Amygdala (tissue), 56 donors: Measurements from ENCODE around the gene TNFSF9.
A peak's percentile ranks its signal among the peaks of the same experiment; 100 is the strongest.

Source experiments
- DNase-seq, 56 donors: peaks; one replicate each; lab custom pipeline; 2025; lab: John Stamatoyannopoulos, UW

The TNFSF9 gene, protein sequence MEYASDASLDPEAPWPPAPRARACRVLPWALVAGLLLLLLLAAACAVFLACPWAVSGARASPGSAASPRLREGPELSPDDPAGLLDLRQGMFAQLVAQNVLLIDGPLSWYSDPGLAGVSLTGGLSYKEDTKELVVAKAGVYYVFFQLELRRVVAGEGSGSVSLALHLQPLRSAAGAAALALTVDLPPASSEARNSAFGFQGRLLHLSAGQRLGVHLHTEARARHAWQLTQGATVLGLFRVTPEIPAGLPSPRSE

DNA sequence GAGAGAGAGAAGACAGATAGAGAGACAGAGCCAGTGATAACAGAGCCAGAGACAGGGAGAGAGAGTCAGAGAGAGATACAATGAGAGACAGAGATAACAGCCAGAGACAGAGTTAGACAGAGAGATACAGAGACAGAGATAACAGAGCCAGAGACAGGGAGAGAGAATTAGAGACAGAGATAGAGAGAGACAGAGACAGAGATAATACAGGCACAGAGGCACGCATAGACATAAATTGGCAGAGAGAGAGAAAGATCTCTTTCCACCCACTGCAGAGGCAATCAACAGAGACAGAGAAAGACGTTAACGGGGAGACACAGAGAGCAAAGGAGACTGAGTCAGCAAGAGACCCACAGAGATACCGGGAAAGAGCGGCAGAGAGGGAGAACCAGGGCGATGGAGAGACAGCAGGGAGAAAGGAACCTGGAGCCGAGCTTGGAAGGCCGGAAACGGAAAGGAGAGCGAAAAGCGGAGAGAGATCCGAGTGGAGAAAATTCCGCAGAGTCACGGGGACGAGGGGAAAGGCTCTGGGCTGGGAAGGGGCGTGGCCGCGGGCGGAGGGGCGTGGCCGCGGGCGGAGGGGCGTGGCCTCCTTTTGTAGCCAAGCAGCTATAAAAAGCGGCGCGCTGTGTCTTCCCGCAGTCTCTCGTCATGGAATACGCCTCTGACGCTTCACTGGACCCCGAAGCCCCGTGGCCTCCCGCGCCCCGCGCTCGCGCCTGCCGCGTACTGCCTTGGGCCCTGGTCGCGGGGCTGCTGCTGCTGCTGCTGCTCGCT is at the start of gene TNFSF9:
Gene TNFSF9, plus strand, starts transcription at position 641 of the 777 bp plus-strand sequence. Its CDS starts 11 bp downstream, at position 652.
- DNase-seq, result peak; percentile 38 to 96 (median 86)

DNA sequence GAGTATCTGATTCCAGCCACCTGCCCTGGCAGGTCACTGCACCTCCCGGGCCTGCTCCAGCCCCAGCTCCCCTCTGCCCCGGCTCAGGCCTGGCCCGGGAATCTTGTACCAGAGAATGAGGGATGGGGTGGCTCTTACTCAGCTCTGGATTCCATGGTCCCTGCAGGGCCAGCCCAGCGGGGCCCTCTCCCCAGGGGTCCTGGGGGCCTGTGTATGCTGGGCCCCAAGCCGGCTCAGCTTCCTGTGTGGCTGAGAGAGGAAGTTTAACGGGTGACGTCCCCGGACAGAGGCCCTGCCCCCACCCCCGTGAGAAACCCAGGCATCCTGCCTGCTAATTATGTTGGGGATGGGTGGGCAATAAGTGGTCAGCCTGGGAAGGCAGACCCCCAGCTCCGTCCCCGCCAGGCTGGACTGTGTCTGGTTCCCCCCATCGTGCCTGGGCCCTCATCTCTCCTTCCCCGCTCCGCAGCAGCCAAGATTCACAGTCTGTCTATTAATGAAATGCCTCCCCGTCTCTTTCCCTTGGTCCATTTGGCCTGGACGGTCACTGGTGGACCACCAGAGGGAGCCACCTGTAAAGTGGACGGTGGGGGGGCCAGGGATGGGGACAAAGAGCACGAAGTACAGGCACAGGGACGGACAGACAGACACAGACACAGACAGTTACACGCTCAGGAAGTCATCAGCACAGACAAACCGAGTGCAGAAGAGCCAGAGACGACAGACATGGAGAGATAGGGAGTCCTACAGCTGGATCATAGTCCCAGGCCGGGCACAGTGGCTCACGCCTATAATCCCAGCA is 49.1 kb upstream of the TNFSF9 start, which contains the start of gene DENND1C:
Gene DENND1C, minus strand, starts transcription at position 247 of the 802 bp plus-strand sequence. Its CDS starts 92 bp downstream, at position 155.
- DNase-seq, result peak in 35 of 56 donors; percentile 4 to 64 (median 35)

DNA sequence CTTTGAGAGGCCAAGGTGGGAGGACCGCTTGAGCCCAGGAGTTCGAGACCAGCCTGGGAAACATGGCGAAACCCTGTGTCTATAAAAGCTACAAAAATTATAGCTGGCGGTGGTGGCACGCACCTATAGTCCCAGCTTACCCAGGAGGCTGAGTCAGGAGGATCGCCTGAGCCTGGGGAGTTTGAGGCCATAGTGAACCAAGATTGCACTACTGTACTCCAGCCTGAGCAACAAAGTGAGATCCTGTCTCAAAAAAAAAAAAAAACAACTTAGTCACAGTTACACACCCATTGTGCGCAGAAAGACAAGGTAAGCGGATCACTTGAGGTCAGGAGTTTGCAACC is 48.5 kb upstream of the TNFSF9 start:
- DNase-seq, result no peak

DNA sequence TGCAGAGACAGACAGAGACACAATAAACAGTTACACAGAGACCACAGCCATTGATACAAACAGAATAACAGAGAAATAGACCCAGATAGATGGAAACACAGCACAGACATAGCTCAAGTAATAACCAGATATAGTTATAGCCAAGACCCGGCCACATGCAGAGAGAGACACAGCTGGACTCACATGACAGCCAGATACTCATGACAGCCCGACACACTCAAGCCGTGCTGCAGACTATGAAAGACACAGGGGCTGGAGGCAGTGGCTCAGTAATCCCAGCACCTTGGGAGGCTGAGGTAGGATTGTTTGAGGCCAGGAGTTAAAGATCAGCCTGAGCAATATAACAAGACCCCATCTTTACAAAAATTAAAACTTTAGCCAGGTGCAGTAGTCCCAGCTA is 47.6 kb upstream of the TNFSF9 start:
- DNase-seq, result no peak

DNA sequence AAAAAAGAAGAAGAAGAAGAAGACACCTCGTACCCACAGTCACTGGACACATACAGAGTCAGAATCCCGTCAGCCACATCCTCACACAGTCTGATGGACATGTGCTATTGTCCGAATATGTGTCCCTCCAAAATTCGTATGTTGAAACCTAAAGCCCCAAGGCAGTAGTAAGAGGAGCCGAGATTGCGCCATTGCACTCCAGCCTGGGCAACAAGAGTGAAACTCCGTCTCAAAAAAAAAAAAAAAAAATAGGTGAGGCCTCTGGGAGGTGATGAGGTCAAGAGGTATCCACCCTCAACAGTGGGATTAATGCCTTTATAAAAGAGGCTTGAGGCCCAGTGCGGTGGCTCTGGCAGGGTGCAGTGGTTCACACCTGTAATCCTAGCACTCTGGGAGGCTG is 46.6 kb upstream of the TNFSF9 start:
- DNase-seq, result no peak

DNA sequence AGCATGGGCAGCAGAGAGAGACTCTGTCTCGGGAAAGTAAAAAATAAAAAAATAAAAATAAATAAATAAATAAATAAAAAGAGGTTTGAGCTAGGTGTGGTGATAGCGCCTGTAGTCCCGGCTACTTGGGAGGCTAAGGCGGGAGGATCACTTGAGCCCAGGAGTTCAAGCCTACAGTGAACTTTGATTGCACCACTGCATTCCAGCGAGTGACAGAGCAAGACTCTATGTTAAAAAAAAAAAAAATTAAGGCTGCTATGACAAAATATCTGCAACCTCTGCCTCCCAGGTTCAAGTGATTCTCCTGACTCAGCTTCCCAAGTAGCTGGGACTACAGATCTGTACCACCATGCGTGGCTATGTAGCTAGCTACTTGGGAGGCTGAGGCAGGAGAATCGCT is 46.0 kb upstream of the TNFSF9 start:
- DNase-seq, result no peak

DNA sequence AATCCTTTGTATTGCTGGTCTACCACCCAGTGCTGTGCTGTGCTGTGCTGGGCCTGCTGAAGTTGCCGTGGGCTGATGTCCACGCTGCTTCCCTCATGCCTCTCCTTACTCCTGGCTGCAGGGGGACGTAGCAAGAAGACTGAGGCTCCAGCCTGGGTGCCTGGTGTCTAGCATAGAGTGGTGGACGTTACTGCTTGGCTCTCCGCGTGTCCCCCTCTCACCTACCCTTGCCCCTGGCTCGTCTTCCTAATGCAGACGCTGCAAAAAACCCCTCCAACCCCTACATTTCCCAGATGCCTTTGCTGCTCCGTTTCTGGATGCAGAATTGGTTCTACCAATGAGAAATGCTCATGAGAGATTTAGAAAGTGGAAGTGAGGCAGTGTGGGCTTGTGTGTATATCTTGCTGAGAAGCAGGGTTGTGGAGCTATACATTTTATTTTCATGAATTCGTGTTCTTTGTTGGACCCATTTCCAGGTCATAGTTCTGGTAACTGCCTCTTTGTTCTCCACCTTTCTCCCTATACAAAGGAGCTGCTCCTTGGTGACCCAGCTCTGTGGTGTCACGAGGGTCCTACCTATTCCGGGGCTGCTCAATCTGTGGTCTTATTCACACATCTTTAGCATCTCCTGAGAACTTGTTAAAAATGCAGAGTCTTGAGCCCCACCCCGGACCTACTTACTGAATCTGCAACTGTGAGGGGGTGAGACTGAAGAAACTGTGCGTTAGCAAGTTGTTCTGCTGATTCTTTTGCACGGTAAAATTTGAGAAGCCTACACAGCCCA is 41.4 kb upstream of the TNFSF9 start:
- DNase-seq, result peak in 5 of 56 donors; percentile 9 to 47 (median 31)

DNA sequence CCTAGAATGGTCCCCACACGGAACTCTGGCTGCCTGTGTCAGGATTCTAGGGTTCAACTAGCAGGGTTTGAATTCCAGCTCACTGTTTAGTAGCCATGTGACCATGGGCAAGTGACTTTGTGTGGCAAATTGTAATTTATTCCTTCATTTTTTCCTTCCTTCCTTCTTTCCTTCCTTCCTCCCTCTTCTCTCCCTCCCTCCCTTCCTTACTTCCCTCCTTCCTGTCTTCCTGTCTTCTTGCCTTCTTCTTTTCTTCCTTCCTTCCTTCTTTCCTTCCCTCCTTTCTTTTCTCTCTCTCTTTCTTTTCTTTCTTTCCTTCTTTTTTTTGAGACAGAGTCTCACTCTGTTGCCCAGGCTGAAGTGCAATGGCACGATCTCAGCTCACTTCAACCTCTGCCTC is 40.7 kb upstream of the TNFSF9 start:
- DNase-seq, result no peak

DNA sequence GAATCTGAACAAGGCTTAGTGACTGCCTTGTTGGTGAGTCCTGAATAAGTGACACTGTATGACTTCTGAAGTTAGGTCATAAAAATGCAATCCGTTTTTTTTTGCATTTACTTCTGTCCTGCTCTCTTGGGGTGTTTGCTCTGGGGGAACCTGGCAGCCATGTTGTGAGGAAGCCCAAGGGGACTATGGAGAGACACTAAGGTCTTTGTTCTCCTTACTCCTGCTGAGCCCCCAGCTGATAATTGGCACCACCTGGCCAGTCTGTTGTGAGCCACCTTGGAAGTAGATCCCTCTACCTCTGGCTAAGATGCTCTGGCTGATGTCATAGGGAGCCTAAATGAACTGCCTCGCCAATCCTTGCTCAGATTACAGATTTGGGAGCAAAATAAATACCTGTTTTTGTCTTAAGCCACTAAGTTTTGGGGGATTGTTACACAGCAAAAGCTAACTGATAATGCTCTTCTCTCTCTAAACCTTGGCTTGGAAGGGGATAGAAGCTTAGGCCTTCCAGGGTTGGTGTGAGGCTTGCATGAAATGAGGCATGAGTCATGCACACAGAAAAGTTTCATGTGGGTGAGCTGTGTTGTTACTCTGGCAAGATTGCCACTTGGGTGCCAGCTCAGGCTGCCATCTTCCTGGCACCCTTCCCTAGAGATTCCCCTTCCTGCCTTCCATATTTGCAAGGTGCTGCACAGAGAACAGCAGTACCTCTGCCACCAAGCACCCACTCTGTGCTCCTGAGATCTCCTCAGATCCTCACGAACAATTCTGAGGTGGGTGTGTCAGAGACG is 38.8 kb upstream of the TNFSF9 start:
- DNase-seq, result peak in 1 of 56 donors; percentile 10

DNA sequence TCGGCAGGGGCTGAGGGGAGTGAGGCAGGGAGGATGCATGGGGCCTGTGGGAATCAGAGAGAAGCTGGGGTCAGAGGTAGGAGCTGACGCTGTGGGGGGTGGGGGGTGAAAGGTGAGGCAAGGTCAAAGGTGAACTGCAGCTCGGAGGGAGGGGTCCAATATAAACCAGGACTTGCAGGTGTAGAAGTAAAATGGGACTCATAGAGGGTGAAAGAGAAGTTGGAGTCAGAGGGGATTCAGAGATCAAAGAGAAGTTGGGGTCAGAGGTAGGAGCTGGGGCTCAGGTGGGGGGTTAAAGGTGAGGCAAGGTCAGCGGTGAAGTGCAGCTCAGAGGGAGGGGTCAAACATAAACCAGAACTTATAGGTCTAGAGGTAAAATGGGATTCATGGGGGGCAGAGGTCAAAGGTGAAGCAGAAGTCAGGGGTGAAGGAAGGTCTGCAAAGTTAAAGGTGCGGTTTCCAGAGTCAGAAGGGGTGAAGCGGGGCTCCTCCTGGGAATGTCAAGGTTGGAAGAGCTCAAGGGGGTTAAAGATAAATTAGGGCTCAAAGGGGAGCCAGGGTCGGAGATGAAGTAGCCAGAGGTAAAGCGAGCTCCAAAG is 36.3 kb upstream of the TNFSF9 start:
- DNase-seq, result no peak

DNA sequence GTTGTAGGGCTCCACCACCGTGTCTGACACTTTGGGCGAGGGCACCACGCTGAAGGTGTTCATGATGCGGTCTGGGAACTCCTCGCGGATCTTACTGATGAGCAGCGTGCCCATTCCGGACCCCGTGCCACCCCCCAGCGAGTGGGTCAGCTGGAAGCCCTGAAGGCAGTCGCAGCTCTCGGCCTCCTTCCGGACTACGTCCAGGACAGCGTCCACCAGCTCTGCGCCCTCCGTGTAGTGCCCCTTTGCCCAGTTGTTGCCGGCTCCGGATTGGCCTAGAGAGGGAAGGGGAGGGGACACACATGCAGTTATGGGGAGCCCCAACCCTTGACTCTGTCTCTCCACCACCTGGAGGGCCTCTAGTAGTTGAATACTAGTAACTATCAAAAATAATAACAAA is 34.9 kb upstream of the TNFSF9 start:
- DNase-seq, result no peak

DNA sequence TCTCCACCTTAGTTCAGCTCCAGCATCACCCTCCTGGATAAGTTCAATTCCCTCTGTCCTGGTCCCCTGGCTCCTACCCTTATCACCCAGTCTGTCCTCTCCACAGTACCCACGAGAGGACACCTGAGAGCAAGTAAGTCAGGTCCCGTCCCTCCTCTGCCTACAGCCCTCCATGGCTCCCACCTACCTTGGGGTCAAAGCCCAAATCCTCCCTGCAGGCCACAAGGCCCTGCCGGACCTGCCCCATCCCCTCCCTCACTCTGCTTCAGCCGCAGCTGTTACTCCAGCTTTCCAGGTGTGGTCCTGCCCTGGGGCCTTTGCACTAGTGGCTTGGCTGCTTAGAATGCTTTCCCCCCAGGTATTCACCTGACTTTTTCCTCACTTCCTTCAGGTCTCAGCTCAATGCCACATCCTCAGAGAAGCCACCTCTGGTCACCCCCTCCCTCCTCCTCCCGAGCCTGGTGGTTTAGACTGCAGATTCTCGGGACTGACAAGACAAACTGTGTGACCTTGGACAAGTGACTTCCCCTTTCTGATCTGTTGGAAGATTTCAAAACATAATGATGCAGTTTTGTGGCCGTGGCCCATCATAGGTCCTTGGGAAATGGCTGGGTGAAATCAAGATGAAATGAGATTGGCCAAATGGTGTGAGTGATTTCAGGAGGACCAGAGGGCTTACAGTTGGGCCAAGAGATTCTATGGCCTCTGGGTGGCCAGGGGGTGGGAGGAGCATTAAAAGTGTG is 32.4 kb upstream of the TNFSF9 start:
- DNase-seq, result no peak

DNA sequence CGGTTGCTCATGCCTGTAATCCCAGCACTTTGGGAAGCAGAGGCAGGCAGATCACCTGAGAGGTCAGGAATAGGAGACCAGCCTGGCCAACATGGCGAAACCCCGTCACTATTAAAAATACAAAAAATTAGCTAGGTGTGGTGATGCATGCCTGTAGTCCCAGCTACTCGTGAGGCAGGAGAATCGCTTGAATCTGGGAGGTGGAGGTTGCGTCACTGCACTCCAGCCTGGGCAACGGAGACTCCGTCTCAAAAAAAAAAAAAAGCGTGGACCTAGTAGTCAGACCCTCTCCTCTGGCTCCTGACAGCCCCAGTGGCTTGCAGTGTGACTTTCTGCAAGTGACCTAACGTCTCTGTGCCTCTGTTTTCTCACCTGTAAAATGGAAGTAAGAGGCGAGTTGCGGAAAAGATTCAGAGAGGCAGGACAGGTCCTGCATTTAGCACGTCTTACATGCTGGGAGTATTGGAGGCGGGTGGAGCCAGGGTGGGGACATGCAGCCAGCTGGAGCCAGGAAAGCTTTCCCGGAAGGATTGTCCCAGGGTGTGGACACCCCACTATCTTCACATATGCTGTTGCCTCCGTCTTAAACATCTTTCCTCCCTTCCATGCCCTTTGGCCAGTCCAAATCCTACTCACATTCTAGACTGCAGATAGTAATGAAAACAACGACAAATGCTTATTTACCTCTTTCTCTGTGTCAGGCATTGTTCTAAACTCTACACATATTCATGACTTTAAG is 31.6 kb upstream of the TNFSF9 start:
- no peak for DNase-seq

DNA sequence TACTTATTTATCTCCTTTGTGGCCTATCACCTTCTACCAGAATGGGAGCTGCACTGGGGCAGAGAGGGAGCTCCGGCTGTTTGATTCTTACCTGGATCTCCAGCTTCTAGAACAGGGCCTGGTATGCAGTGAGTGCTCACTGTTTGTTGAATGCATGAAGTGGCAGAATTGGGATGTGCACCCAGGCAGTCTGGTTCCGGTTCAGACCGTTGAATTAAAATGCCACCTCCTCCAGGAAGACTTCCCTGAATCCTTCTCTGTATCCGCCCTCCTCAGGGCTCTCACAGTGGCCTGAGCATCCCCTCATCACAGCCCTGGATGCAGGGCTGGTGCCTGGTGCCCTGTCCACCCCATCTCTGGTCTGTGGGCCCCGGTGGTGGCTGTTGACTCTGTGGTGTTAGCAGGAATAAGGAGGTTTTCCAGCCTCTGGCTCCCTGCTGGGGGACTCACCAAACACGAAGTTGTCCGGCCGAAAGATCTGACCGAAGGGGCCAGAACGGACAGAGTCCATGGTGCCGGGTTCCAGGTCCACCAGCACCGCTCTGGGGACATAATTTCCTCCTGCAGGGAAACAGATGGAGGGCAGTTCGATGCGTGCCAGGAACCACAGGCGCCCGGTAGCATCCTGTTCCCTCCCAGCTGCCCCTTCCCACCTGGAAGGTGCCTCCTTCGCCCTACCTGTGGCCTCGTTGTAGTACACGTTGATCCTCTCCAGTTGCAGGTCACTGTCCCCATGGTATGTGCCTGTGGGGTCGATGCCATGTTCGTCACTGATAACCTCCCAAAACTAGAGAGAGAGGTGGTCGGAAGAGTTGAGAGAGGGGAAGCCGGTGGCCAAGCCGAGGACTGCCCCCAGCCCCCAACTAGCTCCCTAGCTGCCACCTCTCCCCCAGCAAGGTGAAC is 29.7 kb upstream of the TNFSF9 start:
- DNase-seq, result peak in 1 of 56 donors; percentile 22

DNA sequence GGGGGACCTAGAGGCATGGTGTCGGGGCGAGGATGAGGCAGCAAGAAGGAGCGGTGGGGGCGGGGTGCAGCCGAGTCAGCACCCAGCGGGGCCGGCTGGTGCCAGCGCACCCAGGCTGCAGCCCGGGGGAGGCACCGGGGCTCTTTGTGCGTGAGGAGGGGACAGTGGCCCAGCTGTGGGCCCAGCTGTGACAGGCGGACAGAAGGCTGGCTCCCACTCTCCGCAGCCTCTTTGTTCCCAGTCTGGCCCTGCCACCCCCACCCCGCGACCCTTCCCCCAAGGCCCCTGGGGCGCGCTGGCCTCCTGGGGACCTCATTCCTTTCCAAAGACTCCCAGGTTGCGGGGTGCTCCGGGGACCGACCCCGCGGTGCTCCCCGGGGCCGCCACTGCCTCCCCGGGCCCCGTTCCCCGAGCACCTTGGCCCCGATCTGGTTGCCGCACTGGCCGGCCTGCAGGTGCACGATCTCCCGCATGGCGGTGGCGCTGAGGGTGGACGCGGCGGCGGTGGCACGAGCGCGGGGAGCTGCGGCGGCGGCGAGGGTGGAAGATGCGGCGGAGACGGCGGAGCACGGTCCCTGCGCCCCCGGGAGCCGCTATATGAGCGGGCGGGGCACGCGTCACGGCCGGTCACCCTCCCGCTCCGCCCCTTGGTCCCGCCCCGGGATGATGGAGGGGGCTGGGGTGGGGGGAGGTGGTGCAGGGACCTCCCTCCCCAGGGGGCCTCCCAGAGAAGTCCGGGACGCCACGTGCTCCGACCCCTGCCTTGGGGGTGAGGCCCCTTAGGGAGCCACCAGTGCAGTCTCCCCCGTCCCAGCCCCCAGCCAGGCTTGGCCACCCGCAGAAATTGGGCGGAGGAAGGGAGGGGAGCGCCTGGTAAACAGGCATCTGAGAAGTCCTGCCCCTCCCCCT is 28.8 kb upstream of the TNFSF9 start, which contains the start of gene TUBB4A:
Gene TUBB4A, minus strand, starts transcription at position 570 of the 909 bp plus-strand sequence. Its CDS starts 97 bp downstream, at position 473.
- DNase-seq, result peak; percentile 30 to 95 (median 78)
